ENCODE measurements around the gene EOLA1.
A peak's percentile ranks its signal among the peaks of the same experiment; 100 is the strongest.
"Not testable (repeated sequence)": the region's sequence is repeated elsewhere in the genome, so short reads cannot be mapped to it uniquely, and the experiment has no call there.

The EOLA1 gene

GRCh38 chrX:149513825-149514428 is 26.9 kb upstream of the EOLA1 start:
- peak; percentile 53 for DNase-seq (ENCODE audit: low read depth)

GRCh38 chrX:149515954-149516602 is 24.7 kb upstream of the EOLA1 start:
- DNase-seq (ENCODE audit: low read depth), result no peak

GRCh38 chrX:149516604-149517003 is 24.2 kb upstream of the EOLA1 start:
- no peak for DNase-seq (ENCODE audit: low read depth)

- DNase-seq (ENCODE audit: low read depth), result no peak
Observed at GRCh38 chrX:149517308-149517707, 23.5 kb upstream of the EOLA1 start.

GRCh38 chrX:149518236-149518635 is 22.6 kb upstream of the EOLA1 start:
- no peak for DNase-seq (ENCODE audit: low read depth)

GRCh38 chrX:149520636-149521277 is 20.1 kb upstream of the EOLA1 start:
- not testable (repeated sequence) for DNase-seq (ENCODE audit: low read depth)

- DNase-seq (ENCODE audit: low read depth), result no peak
Observed at GRCh38 chrX:149521438-149521837, 19.4 kb upstream of the EOLA1 start.

- no peak for DNase-seq (ENCODE audit: low read depth)
Observed at GRCh38 chrX:149522916-149523315, 17.9 kb upstream of the EOLA1 start.

GRCh38 chrX:149525389-149525788 is 15.4 kb upstream of the EOLA1 start:
- not testable (repeated sequence) for DNase-seq (ENCODE audit: low read depth)

- not testable (repeated sequence) for DNase-seq (ENCODE audit: low read depth)
Observed at GRCh38 chrX:149525903-149526302, 14.9 kb upstream of the EOLA1 start.

- DNase-seq (ENCODE audit: low read depth), result not testable (repeated sequence)
Observed at GRCh38 chrX:149526318-149527033, 14.3 kb upstream of the EOLA1 start.

GRCh38 chrX:149527705-149528104 is 13.1 kb upstream of the EOLA1 start:
- DNase-seq (ENCODE audit: low read depth), result no peak

- DNase-seq (ENCODE audit: low read depth), result no peak
Observed at GRCh38 chrX:149528381-149528780, 12.4 kb upstream of the EOLA1 start.

GRCh38 chrX:149531599-149531998 is 9.2 kb upstream of the EOLA1 start:
- DNase-seq (ENCODE audit: low read depth), result no peak

GRCh38 chrX:149532868-149533267 is 7.9 kb upstream of the EOLA1 start:
- DNase-seq (ENCODE audit: low read depth), result not testable (repeated sequence)

GRCh38 chrX:149533999-149534398 is 6.8 kb upstream of the EOLA1 start:
- DNase-seq (ENCODE audit: low read depth), result not testable (repeated sequence)

GRCh38 chrX:149534926-149535602 is 5.7 kb upstream of the EOLA1 start:
- not testable (repeated sequence) for DNase-seq (ENCODE audit: low read depth)

- not testable (repeated sequence) for DNase-seq (ENCODE audit: low read depth)
Observed at GRCh38 chrX:149537474-149537873, 3.3 kb upstream of the EOLA1 start.

- DNase-seq (ENCODE audit: low read depth), result peak; percentile 91
Observed at GRCh38 chrX:149539283-149540130, 1.3 kb upstream of the EOLA1 start.

- DNase-seq (ENCODE audit: low read depth), result peak; percentile 44
Observed at GRCh38 chrX:149540131-149540620, 636 bp upstream of the EOLA1 start.

GRCh38 chrX:149541521-149542047 is 772 bp downstream of the EOLA1 start:
- no peak for DNase-seq (ENCODE audit: low read depth)
